Epithelial cell of esophagus (primary cell): ENCODE data around the gene ATAD2B.

Experiments used
- DNase-seq: peaks from one replicate; pipeline ENCODE4 v3.0.0; 2010; ENCODE audit warnings: low read depth
- H3K4me3 ChIP-seq: 2 replicates; pipeline ENCODE4 v1.5.1; 2011; ENCODE audit warnings: mild to moderate bottlenecking, low read length, control low read depth
- CTCF ChIP-seq: IDR thresholded peaks from 2 replicates; pipeline ENCODE4 v1.5.1; 2011; ENCODE audit warnings: low read depth, mild to moderate bottlenecking, low read length, control low read depth, inconsistent platforms; ENCODE audit not compliant: insufficient read depth; ENCODE audit errors: missing control alignments

ATAD2B gene

DNA sequence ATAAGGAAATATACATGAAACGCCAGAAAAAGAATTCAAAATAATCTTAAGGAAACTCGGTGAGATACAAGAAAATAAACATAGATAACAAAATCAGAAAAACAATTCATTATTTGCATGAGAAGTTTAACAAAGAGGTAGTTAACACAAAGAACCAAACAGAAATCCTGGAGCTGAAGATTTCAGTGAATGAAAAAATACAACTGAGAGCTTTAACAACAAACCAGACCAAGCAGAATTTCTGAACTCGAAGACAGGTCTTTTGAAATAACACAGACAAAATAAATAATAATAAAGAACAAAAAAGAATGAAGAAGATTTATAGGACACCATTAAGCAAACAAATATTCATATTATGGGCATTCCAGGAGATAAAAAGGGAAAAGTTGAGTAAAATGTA, 204.7 kb downstream of the ATAD2B start:
- H3K4me3 ChIP-seq, result no peak overlapping the region
- TF ChIP-seq CTCF, result no peak
- DNase-seq, result no peak

GRCh38 chr2:23721454-23721826, 205.5 kb downstream of the ATAD2B start:
- no peak for TF ChIP-seq CTCF
- no peak overlapping the region for H3K4me3 ChIP-seq
- DNase-seq, result no peak

DNA sequence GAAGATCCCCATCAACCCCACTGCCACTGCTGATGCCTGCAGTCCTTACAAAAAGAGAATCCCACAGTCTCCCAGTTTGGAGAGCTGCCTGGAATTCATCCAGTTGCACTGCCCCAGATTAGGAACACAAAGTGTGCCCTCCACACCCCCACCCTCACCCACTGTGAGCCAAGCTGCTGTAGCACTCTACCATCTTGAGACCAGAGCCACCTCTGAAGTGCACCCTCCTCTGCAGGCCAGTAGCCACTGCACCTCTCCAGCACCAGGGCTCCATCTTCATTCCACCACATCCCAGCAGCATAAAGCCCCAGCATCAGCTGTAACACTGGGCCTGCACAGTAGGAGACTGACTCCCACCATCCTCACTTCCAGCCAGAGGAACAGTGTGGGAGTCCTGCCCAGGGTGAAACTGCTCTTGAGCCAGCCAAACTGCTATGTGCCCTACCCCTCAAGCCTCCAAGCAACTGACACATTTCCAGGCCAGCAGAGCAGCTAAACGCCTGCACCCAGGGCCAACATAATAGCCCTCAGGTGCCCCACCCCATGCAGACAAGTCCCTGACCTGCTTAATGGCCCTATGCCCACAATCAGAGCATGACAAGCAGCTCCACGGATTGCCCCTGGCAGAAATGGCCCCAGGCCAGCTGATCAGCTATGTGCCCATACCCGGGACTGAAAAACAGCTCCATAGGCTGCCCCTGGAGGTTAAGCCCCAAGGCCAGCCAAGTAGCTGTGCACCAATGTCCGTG, 206.0 kb downstream of the ATAD2B start:
- peak; percentile 19 for DNase-seq
- no peak for TF ChIP-seq CTCF
- H3K4me3 ChIP-seq, result no peak overlapping the region

- no peak for DNase-seq
- no peak overlapping the region for H3K4me3 ChIP-seq
- TF ChIP-seq CTCF, result no peak
Measured at GRCh38 chr2:23719716-23720115, 207.2 kb downstream of the ATAD2B start.

GRCh38 chr2:23718931-23719700, 207.8 kb downstream of the ATAD2B start:
- no peak overlapping the region for H3K4me3 ChIP-seq
- no peak for DNase-seq
- no peak for TF ChIP-seq CTCF

- H3K4me3 ChIP-seq, result no peak overlapping the region
Measured at GRCh38 chr2:23713351-23713750, 213.6 kb downstream of the ATAD2B start.

More at GRCh38 chr2:23713351-23713750, 213.6 kb downstream of the ATAD2B start:
- DNase-seq, result no peak
- no peak for TF ChIP-seq CTCF
